CD4-positive, alpha-beta T cell treated with Interferon alpha-2 for 1 hour (primary cell): ENCODE data around the gene RRH.
"Not testable (repeated sequence)": the region's sequence is repeated elsewhere in the genome, so short reads cannot be mapped to it uniquely, and the experiment has no call there.

Experiments used
- DNase-seq, 2 donors: peaks; one replicate each; pipeline ENCODE4 v3.0.0-alpha.2; 2020 to 2022

Gene RRH

GRCh38 chr4:109827672-109828071 is at the start of gene RRH:
TSS of gene RRH (plus strand) at chr4:109827972. CDS start at chr4:109828028, 56 bp downstream.
- no peak for DNase-seq

- DNase-seq, result not testable (repeated sequence)
Measured at GRCh38 chr4:109782092-109782491, 45.7 kb upstream of the RRH start.

- DNase-seq, result no peak
Measured at GRCh38 chr4:109786846-109787245, 40.9 kb upstream of the RRH start.

- DNase-seq, result no peak
Measured at GRCh38 chr4:109787807-109788206, 40.0 kb upstream of the RRH start.

- no peak for DNase-seq
Measured at GRCh38 chr4:109795059-109795458, 32.7 kb upstream of the RRH start.

GRCh38 chr4:109798866-109799265 is 28.9 kb upstream of the RRH start:
- no peak for DNase-seq

GRCh38 chr4:109801099-109801789 is 26.5 kb upstream of the RRH start:
- no peak for DNase-seq

- DNase-seq, result no peak
Measured at GRCh38 chr4:109801895-109802319, 25.9 kb upstream of the RRH start, which contains the start of gene CFI. TSS of gene CFI (minus strand) at chr4:109801999. CDS start at chr4:109801971, 28 bp downstream.

- DNase-seq, result peak; percentile 12 to 54
Measured at GRCh38 chr4:109803924-109804571, 23.7 kb upstream of the RRH start.

- no peak for DNase-seq
Measured at GRCh38 chr4:109809655-109810054, 18.1 kb upstream of the RRH start.

GRCh38 chr4:109810552-109811387 is 17.0 kb upstream of the RRH start:
- DNase-seq, result no peak

- DNase-seq, result no peak
Measured at GRCh38 chr4:109811707-109812106, 16.1 kb upstream of the RRH start.

GRCh38 chr4:109815151-109816081 is 12.4 kb upstream of the RRH start, which contains the start of gene GAR1:
TSS of gene GAR1 (plus strand) at chr4:109815762. CDS start at chr4:109816165, 403 bp downstream.
- DNase-seq, result peak; percentile 87 to 90

- peak; percentile 19 to 63 for DNase-seq
Measured at GRCh38 chr4:109816082-109816442, 11.7 kb upstream of the RRH start.

- DNase-seq, result no peak
Measured at GRCh38 chr4:109816894-109817293, 10.9 kb upstream of the RRH start.

GRCh38 chr4:109818268-109818667 is 9.5 kb upstream of the RRH start:
- DNase-seq, result no peak

- DNase-seq, result no peak
Measured at GRCh38 chr4:109820563-109820962, 7.2 kb upstream of the RRH start.

- DNase-seq, result no peak
Measured at GRCh38 chr4:109821185-109821584, 6.6 kb upstream of the RRH start.

- peak in 1 of 2 donors; percentile 41 for DNase-seq
Measured at GRCh38 chr4:109826719-109827118, 1.1 kb upstream of the RRH start.

GRCh38 chr4:109833756-109834155 is 6.0 kb downstream of the RRH start:
- DNase-seq, result no peak

GRCh38 chr4:109836985-109837384 is 9.2 kb downstream of the RRH start:
- no peak for DNase-seq

GRCh38 chr4:109846395-109847098 is 18.8 kb downstream of the RRH start:
- DNase-seq, result no peak
